Left renal pelvis (tissue), 4 donors: Measurements from ENCODE around the gene YWHAE. TPM values are rescaled to one million over a fixed set of nuclear protein-coding genes. Genes with fewer than 3 reads are reported as not detected.
"Not testable (repeated sequence)": the region's sequence is repeated elsewhere in the genome, so short reads cannot be mapped to it uniquely, and the experiment has no call there.

Source experiments
- DNase-seq, 4 donors: peaks; one replicate each; pipeline ENCODE4 v3.0.0-alpha.2; 2013; ENCODE audit warnings: low read depth in 4 of 4, low spot score in 3 of 4
- polyA plus RNA-seq, 4 donors: library from polyadenylated mRNA; unstranded; fragments of 120-200 nt; gene quantifications; one replicate each; pipeline ENCODE4 v1.2.1, GENCODE V29; 2013; ENCODE audit not compliant: insufficient read length in 4 of 4

The YWHAE gene
- polyA plus RNA-seq, 4 donors: 690 to 1,194 (median 1,057) TPM

DNA sequence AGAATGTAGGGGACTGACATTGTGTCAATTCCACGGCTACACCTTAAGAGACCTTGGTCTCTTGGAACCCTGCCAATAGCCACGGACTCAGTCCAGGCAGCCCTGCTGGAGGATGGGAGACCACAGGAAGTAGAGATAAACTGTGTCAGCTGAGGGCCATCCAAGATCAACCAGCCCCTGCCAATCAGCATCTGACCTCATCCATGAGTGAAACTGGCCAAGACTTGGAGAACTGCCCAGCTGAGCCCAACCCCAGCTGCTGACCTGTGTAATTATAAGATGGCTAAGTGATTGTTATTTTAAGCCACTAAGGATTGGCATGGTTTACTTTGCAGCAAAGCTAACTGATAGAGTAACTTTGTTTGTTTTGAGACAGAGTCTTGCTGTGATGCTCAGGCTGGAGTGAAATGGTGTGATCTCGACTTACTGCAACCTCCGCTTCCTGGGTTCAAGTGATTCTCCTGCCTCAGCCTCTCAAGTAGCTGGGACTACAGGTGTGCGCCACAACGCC lies 13.3 kb upstream of the YWHAE start:
- no peak for DNase-seq

DNA sequence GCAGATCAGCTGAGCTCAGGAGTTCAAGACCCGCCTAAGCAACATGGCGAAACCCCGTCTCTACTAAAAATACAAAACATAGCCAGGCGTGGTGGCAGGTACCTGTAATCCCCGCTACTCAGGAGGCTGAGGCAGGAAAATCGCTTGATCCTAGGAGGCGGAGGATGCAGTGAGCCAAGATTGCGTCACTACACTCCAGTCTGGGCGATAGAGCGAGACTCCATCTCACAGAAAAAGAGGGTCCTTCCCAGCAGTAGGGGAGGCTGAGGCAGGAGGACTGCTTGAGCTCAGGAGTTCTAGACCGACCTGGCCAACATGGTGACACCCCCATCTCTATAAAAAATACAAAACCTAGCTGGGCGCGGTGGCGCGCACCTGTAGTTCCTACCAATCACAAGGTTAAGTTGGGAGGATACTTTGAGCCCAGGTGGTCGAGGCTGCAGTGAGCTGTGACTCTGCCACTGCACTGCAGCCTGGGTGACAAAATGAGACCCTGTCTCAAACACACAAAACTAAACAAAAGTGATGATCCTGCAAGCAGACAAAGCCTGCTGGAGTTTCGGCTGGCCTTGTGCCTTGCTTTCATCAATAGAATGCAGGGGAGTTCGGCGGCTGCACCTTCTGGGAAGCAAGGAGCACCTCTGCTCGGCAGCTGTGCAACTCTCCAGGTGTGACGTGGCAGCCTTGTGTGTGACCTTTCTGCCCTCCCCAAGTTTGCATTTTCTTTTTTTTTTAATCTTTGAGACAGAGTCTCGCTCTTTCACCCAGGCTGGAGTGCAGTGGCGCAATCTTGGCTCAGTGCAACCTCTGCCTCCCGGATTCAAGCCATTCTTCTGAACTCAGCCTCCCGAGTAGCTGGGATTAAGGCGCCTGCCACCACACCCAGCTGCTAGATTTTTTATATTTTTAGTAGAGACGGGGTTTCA lies 12.4 kb upstream of the YWHAE start:
- no peak for DNase-seq

DNA sequence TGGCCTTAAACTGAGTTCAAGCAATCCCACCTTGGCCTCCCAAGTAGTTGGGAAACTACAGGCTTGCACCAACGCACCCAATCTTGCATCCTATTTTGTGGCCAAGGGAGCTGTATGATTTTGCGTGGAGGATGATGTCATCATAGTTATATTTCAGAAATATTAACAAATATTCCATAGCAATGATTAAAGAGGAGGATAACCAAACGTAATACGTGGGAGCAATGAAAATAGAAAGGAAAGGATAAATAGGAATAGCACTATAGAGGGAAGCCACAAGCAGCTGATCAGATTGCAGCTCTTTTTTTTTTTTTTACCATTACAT lies 2.2 kb upstream of the YWHAE start:
- DNase-seq: no peak

DNA sequence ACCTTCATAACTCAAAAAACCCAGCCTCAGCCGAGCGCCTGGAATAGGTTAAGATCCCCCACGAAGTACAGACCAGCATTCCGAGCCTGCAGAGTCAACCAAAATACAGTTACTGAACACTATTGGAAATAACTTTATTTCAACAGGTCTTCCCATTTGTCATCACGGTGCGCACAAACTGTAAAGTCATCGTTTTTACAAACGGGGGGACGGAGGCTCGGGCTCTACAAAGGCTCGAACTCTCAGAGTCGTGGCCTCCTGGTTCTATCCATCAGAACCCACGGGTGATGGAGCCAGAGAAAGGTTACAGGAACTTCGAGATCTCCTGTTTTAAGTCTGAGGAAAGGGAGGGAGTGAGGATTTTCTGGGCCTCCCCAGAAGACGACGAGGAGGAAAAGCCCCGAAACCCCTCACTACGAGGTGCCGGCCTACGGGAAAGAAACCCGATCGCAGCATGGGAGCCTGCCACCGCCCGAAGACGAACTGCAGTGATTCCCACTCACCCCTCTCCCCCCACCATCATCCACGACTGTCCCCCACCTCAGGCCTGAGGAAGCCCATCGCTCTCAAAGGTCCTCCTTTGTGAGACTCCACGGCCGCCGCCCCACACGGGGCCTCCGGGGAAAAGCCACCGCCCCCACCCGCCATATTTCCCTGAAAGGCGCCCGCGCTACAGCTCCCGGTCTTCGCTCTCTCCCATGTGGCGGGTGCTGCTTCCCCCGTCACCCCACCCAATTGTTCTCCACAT lies 917 bp downstream of the YWHAE start:
- DNase-seq: peak in 1 of 4 donors; percentile 33

DNA sequence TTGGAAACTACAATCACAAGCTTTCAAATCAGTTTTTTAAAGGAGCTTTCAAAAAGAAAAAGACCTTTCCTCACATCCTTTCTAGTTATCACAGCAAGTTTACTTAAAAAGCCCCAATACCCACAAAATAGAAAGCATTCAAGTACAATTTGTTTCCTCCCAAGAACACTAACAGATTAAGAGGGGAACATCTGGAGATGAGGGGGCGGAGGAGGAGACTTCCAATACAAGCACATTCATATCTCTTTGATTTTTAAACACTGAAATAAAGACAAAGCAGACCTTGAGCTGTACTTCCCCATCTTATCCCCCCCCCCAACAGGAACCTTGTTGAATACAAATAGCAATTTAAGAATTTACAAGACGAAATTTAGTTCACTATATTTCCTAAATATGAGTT lies 2.0 kb downstream of the YWHAE start:
- DNase-seq: no peak

DNA sequence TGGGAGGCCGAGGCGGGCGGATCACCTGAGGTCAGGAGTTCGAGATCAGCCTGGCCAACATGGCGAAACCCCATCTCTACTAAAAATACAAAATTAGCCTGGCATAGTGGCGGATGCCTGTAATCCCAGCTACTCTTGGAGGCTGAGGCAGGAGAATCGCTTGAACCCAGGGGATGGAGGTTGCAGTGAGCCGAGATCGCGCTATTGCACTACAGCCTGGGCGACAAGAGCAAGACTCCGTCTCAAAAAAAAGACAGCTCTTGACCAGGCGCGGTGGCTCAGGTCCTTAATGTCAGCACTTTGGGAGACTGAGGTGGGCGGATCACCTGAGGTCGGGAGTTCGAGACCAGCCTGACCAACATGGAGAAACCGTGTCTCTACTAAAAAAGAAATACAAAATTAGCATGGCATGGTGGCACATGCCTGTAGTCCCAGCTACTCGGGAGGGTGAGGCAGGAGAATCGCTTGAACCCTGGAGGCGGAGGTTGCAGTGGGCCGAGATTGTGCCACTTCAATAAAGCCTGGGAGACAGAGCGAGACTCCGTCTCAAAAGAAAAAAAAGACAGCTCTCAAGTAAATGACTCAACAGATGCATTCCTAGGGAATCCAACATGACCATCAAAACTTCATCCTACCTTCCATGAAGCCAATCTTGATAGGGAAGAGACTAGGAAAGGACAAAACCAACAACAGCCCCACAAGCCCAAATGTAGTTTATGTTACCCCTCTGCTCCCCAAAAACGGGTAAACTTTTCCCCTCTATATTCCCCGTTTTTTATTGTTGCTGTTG lies 4.0 kb downstream of the YWHAE start:
- DNase-seq: not testable (repeated sequence)

DNA sequence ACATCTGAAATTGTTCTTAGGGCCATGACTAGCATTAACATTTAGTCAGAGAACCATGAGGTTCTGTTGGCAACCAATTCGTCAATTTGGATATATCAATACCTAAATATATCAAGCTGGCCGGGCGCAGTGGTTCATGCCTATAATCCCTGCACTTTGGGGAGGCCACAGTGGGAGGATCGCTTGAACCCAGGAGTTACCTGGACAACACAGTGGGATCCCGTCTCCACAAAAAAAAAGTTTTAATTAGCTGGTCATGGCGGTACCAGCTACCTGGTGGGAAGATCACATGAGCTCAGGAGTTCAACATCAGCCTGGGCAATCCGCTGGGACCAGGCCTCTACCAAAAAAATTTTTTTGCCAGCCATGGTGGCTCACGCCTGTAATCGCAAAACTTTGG lies 8.4 kb downstream of the YWHAE start:
- no peak for DNase-seq

DNA sequence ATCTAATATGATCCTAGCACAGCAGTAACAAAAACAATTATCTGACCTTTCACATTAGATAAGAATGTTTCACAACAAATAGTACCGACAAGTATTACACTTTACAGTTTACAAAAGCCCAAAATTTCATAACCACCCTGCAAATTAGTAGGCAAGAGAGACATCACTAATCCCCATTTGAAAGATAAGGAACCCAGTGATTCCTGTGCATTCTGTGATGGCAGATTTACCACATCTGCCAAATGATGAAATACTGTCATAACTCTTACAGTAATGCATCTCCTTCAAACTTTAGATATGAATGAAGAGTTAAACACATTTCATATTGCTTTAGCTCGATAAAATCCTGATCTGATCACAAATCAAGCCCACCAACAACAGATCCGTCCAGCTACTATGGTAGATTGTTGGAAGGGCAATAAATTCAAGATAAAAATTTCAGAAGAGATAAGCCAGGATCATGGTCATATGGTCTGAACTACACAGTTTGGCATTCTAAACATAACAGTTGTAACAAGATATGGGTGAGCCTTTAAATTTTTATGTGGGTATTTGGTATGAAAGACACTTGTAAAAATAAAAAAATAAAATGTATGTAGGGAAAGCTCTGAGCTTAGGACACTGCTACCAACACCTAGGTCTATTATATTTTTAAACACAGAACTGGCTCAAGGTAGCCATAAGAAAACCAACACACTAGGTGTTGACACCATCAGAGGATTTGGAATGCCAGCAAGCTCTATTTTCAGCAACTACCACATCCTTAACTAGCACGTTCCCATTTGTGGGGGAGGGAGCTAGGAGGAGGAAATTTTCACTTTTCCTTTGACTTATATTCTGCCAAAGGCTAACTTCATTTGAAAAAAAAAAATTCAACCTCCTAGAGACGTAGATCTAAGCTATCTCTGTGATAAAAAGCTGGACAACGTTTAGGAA lies 9.3 kb downstream of the YWHAE start:
- DNase-seq: no peak

DNA sequence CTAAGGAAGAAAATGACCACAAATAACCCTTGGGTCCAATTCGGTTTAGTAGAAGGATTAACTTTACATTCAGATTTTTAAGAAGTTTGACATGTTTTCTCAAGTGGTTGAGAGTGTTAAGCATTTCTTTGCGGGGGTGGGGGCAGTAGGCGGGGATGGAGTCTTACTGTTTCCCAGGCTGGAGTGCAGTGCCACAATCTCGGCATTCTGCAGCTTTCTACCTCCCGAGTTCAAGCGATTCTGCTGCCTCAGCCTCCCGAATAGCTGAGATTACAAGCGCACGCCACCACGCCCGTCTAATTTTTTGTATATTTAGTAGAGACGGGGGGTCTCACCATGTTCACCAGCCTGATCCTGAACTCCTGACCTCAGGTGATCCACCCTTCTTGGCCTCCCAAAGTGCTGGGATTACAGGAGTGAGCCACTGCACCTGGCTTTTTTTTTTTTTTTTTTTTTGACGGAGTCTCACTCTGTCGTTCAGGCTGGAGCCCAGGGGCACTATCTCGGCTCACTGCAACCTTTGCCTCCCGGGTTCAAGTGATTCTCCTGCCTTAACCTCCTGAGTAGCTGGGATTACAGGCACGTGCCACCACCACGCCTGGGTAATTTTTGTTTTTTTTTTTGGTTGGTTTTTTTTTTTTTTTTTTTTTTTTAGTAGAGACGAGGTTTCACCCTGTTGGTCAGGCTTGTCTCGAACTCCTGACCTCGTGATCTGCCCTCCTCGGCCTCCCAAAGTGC lies 12.4 kb downstream of the YWHAE start:
- DNase-seq: not testable (repeated sequence)

DNA sequence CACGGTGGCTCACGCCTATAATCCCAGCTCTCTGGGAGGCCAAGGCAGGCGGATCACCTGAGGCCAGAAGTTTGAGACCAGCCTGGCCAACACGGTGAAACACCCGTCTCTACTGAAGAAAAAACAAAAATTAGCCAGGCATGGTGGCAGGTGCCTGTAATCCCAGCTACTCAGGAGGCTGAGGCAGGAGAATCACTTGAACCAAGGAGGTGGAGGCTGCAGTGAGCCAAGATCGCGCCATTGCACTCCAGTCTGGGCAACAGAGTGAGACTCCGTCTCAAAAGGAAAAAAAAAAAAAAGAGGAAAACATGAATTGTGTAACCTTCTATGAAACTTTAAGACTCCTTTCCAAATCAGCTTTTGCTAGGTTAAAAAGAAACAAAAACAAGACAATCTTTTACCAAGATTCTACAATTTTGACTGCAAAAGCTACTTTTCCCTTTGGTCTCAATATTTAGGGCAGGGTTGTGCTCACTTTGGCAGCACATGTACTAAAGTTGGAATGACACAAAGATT lies 13.3 kb downstream of the YWHAE start:
- DNase-seq: not testable (repeated sequence)

DNA sequence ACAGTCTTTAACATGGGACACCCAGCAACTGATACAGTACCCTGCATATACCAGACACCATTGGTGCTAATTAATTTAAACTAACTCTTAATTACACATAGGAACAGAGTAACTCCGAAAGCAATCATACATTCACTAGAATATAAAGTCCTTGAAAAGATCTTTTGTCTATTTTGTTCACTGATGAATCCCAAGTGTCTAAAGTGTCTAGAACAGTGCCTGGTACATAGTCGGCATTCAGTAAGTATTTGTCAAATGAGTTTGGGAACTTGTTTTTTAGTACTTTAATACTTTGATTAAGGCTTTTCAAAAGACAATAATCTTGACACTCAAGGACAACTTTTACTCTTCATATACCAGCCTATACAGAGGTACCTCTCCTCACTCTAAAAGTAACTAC lies 13.8 kb downstream of the YWHAE start:
- DNase-seq: no peak

DNA sequence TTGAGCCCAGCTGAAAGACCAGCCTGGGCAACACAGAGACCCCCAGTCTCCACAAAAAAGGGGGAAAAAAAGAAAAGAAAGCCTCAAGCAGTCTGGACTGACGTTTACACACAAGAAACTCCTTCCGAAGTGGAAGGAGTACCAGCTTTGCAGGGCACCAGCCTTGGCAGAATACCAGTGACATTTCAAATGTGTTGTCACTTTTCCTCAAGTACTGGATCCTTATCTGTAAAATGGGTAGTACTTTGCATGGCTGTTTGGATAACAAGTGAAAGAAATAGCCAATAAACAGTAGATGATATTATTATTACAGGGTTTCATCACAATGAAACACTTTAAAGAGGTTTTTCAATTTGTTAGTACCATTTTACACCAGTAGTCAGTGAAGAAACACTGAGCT lies 14.2 kb downstream of the YWHAE start:
- no peak for DNase-seq

DNA sequence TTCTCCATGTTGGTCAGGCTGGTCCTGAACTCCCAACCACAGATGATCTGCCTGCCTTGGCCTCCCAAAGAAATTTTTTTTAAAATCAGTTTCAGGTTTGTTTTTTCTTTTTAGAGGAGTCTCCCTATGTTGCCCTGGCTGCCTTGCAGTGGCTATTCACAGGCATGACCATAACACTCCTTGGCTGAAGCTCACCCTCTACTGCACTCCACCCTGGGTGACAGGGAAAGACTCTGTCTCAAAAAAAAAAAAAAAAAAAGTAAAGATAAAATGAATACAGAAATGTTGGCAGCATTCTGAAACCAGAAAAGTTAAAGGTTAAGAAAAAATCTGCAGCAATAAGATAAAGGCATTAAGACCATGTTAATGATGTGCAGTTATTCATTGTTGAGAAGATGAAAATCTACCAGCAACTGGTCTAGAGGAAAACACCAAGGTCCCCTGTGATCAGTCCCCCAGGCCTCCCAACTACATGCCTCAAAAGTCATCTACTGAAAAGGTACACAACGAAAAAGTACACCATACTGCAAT lies 15.1 kb downstream of the YWHAE start:
- DNase-seq: no peak

DNA sequence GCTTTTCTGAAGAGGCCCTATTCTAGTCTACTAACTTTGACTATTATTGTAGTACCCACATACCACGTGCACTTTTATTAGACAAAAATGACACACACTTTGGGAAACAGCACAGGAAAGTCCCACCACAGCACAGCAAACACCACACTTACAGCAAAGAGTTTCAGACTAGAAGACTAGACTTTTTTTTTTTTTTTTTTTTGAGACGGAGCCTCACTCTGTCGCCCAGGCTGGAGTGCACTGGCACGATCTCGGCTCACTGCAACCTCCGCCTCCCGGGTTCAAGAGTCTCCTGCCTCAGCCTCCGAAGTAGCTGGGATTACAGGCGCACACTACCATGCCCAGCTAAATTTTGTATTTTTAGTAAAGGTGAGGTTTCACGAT lies 20.1 kb downstream of the YWHAE start:
- no peak for DNase-seq

DNA sequence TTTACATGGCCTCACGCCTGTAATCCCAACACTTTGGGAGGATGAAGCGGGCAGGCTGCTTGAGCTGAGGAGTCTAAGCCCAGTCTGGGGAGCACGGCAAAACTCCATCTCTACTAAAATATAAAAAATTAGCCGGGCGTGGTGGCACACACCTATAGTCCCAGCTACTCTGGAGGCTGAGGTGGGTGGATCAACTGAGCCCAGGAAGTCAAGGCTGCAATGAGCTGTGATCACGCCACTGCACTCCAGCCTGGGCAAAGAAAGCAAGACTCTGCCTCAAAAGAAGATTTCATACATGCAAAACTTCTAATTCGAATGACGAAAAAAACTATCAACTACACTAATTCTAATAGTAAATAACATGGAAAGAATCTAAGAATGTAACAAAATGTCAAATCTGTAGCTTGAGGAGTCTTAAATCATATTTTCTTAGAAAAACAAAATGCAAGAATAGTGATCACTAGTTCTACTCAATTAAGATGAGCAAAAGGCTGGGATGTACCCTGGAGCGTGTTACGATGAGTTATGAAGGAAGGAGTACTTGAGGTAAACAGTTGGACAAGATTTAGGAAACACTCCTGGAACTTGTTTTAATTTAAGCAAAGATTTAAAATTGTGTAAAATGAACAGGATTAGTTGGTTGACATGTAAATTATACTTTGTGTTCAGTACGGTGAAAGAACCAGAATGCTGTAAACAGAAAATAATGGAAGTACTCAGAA lies 20.7 kb downstream of the YWHAE start:
- no peak for DNase-seq

DNA sequence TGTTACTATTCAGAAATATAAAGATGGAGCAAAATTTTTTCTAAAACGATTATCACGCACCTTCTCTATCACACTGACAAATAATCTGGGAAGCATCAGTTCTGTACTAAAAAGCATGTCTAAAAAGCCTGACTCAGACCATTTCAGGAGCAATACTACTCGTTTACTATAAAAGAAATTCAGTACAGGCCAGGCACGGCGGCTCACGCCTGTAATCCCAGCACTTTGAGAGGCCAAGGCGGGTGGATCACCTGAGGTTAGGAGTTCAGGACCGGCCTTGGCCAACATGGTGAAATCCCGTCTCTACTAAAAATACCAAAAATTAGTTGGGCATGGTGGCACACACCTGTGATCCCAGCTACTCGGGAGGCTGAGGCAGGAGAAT lies 21.6 kb downstream of the YWHAE start:
- DNase-seq: not testable (repeated sequence)

DNA sequence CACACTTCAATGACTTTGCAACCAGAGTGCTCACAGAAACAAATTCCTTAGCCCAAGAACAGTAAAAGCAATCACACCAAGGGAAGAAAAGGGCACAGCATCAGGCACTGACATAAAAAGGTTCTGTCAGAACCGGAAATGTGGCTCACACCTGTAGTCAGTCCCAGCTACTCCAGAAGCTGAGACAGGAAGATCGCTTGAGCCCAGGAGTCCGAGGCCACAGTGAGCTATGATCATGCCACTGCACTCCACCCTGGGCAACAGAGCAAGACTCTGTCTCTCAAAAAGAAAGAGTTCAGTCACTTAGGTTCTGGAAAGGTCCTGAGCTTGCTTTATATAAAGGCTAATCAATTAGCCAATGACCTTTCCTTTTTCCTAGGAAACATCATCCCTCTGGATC lies 22.7 kb downstream of the YWHAE start:
- no peak for DNase-seq

DNA sequence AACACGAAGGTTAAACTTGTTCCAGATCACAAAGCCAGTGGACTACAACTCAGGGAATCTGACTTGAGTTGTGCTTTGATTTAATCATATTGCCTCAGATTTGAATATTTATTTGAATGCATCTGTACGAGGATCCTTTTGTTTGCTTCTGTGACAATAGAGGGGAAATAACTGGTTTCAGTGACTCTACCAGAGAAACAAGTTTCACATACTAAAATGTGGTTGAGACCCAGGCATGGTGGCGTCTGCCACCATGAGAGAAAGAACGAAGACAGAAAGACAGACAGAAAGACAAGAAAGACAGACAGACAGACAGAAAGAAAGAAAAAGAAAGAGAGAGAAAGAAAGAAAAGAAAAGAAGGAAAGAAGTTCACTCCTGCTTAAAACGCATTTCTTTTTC lies 24.0 kb downstream of the YWHAE start:
- DNase-seq: no peak
